T-cell (primary cell): ENCODE data around the gene MAN1C1. TPM values are rescaled to one million over a fixed set of nuclear protein-coding genes. Genes with fewer than 3 reads are reported as not detected.
A peak's percentile ranks its signal among the peaks of the same experiment; 100 is the strongest.

Experiments used
- ATAC-seq, 4 experiments: fragments of 200-7000 bp in 3 of 4; fragments of 150-1000 bp in 1 of 4; cut with Tn5 transposase; replicated peaks in 1 of 4; 1 replicate in 3 of 4; 2 replicates in 1 of 4; pipeline ENCODE4 v1.10.0; 2021; ENCODE audit warnings: moderate library complexity in 3 of 4, mild to moderate bottlenecking in 2 of 4, moderate number of reproducible peaks in 1 of 4
- CTCF ChIA-PET, 2 donors: fragments of 300-600 bp; sonication (Branson Sonifier 250); formaldehyde crosslinking; loops; one replicate each; lab custom pipeline; 2022; ENCODE audit warnings: antibody characterized with exemption in 2 of 2; lab: Charles Lee
- POLR2A ChIA-PET, 2 donors: fragments of 300-600 bp; sonication (Branson Sonifier 250); formaldehyde crosslinking; loops; one replicate each; lab custom pipeline; 2022; ENCODE audit warnings: antibody characterized with exemption in 2 of 2; lab: Charles Lee
- DNase-seq, 35 experiments: peaks; one replicate each; pipeline versions ENCODE4 v3.0.0 to v3.0.0-alpha.2; 2013 to 2023
- H3K27ac ChIP-seq: one replicate; pipeline ENCODE4 v1.5.1; 2013; ENCODE audit warnings: low read length
- H3K27me3 ChIP-seq, 2 experiments: replicated peaks in 1 of 2; 1 replicate in 1 of 2; 2 replicates in 1 of 2; pipeline versions ENCODE4 v1.6.1 to v1.7.0; 2013; ENCODE audit warnings: low read length in 1 of 2, mixed read lengths in 1 of 2; ENCODE audit not compliant: control insufficient read depth in 2 of 2, insufficient read depth in 2 of 2; ENCODE audit errors: extremely low read depth in 1 of 2
- H3K36me3 ChIP-seq, 2 donors: 1 replicate in 1 of 2; 2 replicates in 1 of 2; pipeline versions ENCODE4 v1.6.1 to v1.7.0; 2013; ENCODE audit warnings: low read length in 1 of 2; ENCODE audit not compliant: control insufficient read depth in 2 of 2, insufficient read depth in 1 of 2; ENCODE audit errors: extremely low read depth in 1 of 2
- H3K4me1 ChIP-seq, 2 experiments: 1 replicate in 1 of 2; 2 replicates in 1 of 2; pipeline versions ENCODE4 v1.6.1 to v1.7.0; 2013; ENCODE audit warnings: low read length in 2 of 2, mixed read lengths in 1 of 2; ENCODE audit not compliant: insufficient read depth in 2 of 2, control insufficient read depth in 1 of 2; ENCODE audit errors: extremely low read depth in 1 of 2
- H3K4me3 ChIP-seq, 2 donors: 1 replicate in 1 of 2; 2 replicates in 1 of 2; pipeline versions ENCODE4 v1.5.1 to v1.7.0; 2013; ENCODE audit warnings: mild to moderate bottlenecking in 2 of 2, low read length in 1 of 2, moderate library complexity in 1 of 2; ENCODE audit not compliant: control insufficient read depth in 1 of 2; ENCODE audit errors: extremely low read depth in 1 of 2
- H3K9me3 ChIP-seq: 2 replicates; pipeline ENCODE4 v1.7.0; 2013
- H3K27ac Mint-ChIP-seq, 2 donors: one replicate each; pipeline ENCODE4 v1.8.0; 2020 to 2021; ENCODE audit warnings: mild to moderate bottlenecking in 2 of 2, mixed read lengths in 2 of 2
- H3K27me3 Mint-ChIP-seq, 2 donors: one replicate each; pipeline ENCODE4 v1.8.0; 2021 to 2022; ENCODE audit warnings: mixed read lengths in 2 of 2
- H3K36me3 Mint-ChIP-seq: one replicate; pipeline ENCODE4 v1.8.0; 2021; ENCODE audit warnings: mixed read lengths
- H3K4me1 Mint-ChIP-seq, 3 donors: one replicate each; pipeline ENCODE4 v1.8.0; 2020 to 2022; ENCODE audit warnings: mixed read lengths in 3 of 3, mild to moderate bottlenecking in 1 of 3
- H3K4me3 Mint-ChIP-seq, 3 donors: one replicate each; pipeline ENCODE4 v1.8.0; 2020 to 2022; ENCODE audit warnings: mild to moderate bottlenecking in 3 of 3, mixed read lengths in 3 of 3, moderate library complexity in 3 of 3
- H3K9me3 Mint-ChIP-seq, 3 donors: one replicate each; pipeline ENCODE4 v1.8.0; 2020 to 2022; ENCODE audit warnings: mixed read lengths in 3 of 3
- WGBS: methylation state at CpG from one replicate; pipeline ENCODE4 v1.1.5; 2013; ENCODE audit warnings: missing lambda C conversion rate; ENCODE audit not compliant: insufficient coverage; 5-methylcytosine and 5-hydroxymethylcytosine counted together
- total RNA-seq, 35 experiments: library from RNA in 6 of 35; stranded (reverse) in 6 of 35; fragments of 120-200 nt in 1 of 35; gene quantifications; one replicate each; pipeline versions ENCODE4 v1.2.1 to v1.2.4 and lab custom pipeline; 2013 to 2026

Gene MAN1C1
- total RNA-seq, 5 donors from 2014 or later (not counting 1 experiment from before 2014, with no cell fraction given), result 57.5 to 90.5 (median 65.5) TPM

DNA sequence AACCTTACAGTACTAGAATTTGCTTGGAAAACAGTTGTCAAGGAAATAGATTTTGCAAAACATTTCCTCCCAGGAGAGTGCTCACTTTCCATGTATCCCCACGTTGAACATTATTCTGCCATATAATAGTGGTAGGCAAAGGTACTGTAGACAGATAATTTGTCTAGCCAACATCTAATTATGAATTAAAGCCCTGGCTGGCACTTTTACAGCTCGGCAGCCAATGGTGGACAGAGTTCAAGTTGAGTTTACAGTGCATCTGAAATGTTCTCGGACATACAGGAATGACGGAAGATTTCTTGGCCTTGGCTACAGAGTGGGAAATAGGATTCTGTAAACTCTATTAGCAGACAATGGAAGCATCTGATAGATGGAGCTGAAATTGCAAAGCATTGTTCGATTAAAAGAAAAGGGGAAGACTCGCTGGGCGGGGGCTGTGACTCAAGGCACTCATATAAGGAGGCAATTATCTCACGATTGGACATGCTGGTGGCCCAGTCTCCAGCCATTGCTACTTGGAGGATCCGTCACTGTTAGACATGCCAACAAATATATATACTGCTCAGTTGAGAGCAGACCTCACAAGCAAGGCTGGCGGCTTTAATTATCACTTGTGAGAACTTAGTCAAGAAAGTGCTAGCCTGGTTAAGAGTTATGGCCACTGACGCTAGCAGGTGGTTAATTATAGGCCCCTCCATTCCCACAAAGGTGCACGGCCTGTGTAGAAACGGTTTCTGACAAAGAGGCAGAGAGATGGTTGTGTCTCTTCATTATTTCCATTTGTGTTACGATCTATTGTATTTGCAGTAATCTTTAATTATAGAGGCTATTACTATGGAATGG lies 48.0 kb downstream of the MAN1C1 start:
- H3K4me3 ChIP-seq, result no peak overlapping the region
- ATAC-seq (no peak), DNase-seq (no peak)
- no peaks in the 10 kb centered on the region for H3K9me3 Mint-ChIP-seq
- WGBS, result 98% methylated on average over 8 of the region's 14 CpGs
- peaks cover 68 to 79% (median 74%) of the 10 kb centered on the region in 3 donors for H3K4me1 Mint-ChIP-seq
- no peaks in the 10 kb centered on the region for H3K27me3 Mint-ChIP-seq
- H3K27ac ChIP-seq, result no peak overlapping the region
- H3K36me3 ChIP-seq, result peaks cover 0 to 5% of the 10 kb centered on the region in 2 donors
- H3K36me3 Mint-ChIP-seq, result peaks cover 3% of the 10 kb centered on the region
- ChIA-PET POLR2A (no interaction called here), CTCF (interaction anchor here in 1 of 2 donors (0.9 kb wide), 1 partner anchor 1491 kb away, joined by 3 read pairs; no protein-coding TSS in a partner anchor)
- H3K4me3 Mint-ChIP-seq, result no peak overlapping the region
- H3K4me1 ChIP-seq, result peaks cover 40 to 53% of the 10 kb centered on the region in 2 experiments
- H3K27ac Mint-ChIP-seq, result peak overlapping the region in 1 of 2 donors; percentile 3
- no peaks in the 10 kb centered on the region for H3K27me3 ChIP-seq
- no peaks in the 10 kb centered on the region for H3K9me3 ChIP-seq

DNA sequence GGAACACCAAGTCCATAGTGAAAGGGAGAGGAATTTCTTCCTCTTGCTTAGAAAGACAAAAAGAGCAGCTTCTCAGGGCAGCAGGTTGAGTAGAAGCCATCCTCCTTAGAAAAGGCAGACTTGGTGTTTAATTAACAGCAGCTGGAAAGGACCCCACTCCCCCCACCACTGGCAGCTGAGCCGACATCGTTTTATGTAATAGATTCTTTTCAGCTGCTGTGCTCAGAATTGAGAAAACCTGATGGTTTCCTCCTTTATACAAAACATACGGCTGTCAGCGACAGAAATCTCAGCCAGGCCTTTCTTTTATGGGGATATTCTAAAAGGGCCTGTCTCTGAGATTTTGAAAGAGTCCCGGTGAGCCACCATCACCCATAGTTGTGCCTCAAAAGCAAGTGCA lies 49.9 kb downstream of the MAN1C1 start:
- Histone ChIP-seq H3K4me3 (no peak overlapping the region), H3K36me3 (peaks cover 4 to 12% of the 10 kb centered on the region in 2 donors), H3K27me3 (no peaks in the 10 kb centered on the region), H3K27ac (no peak overlapping the region), H3K4me1 (peaks cover 53 to 59% of the 10 kb centered on the region in 2 experiments), H3K9me3 (no peaks in the 10 kb centered on the region)
- peak overlapping the region in 1 of 3 donors; percentile 78 for H3K4me3 Mint-ChIP-seq
- H3K9me3 Mint-ChIP-seq, result no peaks in the 10 kb centered on the region
- DNase-seq, result no peak
- peak overlapping the region; percentile 90 to 93 for H3K27ac Mint-ChIP-seq
- peaks cover 9% of the 10 kb centered on the region for H3K36me3 Mint-ChIP-seq
- peak in 1 of 4 experiments; percentile 28 for ATAC-seq
- no peaks in the 10 kb centered on the region for H3K27me3 Mint-ChIP-seq
- CTCF ChIA-PET, result no interaction called here
- POLR2A ChIA-PET, result interaction anchor here (0.6 kb wide), 2 partner anchors 12 to 42 kb away, joined by 3 to 6 read pairs; no protein-coding TSS in a partner anchor
- 75% methylated on average over 1 of the region's 5 CpGs for WGBS
- peaks cover 76 to 90% (median 87%) of the 10 kb centered on the region in 3 donors for H3K4me1 Mint-ChIP-seq

DNA sequence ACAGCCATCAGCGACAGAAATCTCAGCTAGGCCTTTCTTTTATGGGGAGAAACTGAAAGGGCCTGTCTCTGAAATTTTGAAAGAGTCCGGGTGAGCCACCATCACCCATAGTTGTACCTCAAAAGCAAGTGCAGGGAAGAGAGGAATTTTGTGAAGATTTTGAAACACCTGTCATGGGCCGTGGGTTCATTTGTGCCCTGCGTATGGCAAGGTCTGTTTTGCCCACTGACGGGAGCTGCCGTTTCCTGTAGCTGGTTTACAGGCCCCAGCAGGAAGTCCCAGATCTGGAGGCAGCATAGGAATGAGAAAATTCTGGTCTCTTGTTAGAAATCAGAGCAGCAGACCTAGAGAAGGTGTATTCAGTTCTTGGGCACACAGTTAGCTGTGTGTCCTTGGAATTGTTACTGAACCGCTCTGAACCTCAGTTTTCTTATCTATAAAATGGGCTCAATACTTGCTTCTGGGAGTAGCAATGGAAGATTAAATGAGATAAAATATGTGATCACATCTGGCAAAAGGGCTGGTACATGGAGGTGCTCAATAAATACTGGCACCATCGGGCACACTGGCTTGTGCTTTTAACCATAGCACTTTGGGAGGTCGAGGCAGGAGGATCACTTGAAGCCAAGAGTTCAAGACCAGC lies 52.5 kb downstream of the MAN1C1 start:
- ChIA-PET POLR2A (interaction anchor here in 1 of 2 donors (0.7 kb wide), 1 partner anchor 37 kb away, joined by 3 read pairs; no protein-coding TSS in a partner anchor), CTCF (no interaction called here)
- 68% methylated on average over 4 of the region's 9 CpGs for WGBS
- H3K4me3 Mint-ChIP-seq, result peak overlapping the region in 1 of 3 donors; percentile 78
- H3K27ac Mint-ChIP-seq, result peak overlapping the region; percentile 87 to 89
- peak; percentile 31 to 61 (median 58) for ATAC-seq
- Histone ChIP-seq H3K4me1 (peaks cover 64 to 75% of the 10 kb centered on the region in 2 experiments), H3K4me3 (peak overlapping the region in 1 of 2 donors; percentile 21), H3K27ac (peak overlapping the region; percentile 13), H3K9me3 (no peaks in the 10 kb centered on the region), H3K36me3 (peaks cover 12% of the 10 kb centered on the region in 2 donors), H3K27me3 (no peaks in the 10 kb centered on the region)
- no peaks in the 10 kb centered on the region for H3K9me3 Mint-ChIP-seq
- peaks cover 18% of the 10 kb centered on the region for H3K36me3 Mint-ChIP-seq
- no peaks in the 10 kb centered on the region for H3K27me3 Mint-ChIP-seq
- peaks cover 83 to 95% (median 94%) of the 10 kb centered on the region in 3 donors for H3K4me1 Mint-ChIP-seq
- peak in 12 of 35 experiments; percentile 11 to 49 (median 19) for DNase-seq

DNA sequence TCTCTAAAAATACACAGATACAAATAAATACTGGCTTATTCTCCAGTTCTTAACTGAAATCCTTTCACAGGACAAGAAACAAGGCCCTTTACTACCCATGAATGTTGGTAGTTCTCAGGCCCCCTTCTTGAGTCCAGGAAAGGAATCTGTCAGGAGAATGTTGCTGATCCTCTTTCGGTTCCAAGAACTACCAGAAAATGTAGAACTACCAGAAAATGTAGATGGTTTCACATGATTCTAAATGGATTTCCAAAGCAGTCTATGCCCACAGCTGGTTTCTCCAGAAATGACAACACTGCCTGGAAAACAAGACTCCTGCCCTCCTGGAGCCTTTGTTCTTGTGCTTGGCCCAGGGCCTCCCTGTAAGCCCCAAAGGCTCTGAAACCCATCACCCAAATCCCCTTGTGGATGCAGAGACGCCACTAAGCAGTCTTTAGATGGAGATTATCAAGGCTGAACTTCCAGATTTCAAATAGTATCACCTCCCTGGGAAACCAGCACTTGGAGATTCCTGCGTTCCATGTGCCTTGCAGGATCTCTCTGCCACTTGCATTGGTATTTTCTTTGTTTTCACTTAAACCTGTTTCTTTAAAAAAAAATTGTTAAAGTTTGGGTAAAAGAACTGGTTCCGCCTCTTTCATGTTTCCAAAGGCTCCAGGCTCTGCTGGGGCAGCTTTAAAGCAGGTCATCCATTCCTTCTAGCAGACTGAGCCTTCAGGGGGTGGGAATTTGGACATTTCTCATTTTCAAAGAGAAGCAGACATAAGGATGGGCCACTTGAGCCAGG lies 53.4 kb downstream of the MAN1C1 start:
- DNase-seq, result no peak
- H3K36me3 Mint-ChIP-seq, result peaks cover 18% of the 10 kb centered on the region
- no peaks in the 10 kb centered on the region for H3K9me3 ChIP-seq
- H3K9me3 Mint-ChIP-seq, result no peaks in the 10 kb centered on the region
- no CpG with 5 or more reads among the region's 4 CpGs for WGBS
- H3K4me3 Mint-ChIP-seq, result peak overlapping the region in 1 of 3 donors; percentile 37
- peaks cover 88 to 97% (median 94%) of the 10 kb centered on the region in 3 donors for H3K4me1 Mint-ChIP-seq
- H3K4me3 ChIP-seq, result no peak overlapping the region
- H3K27me3 Mint-ChIP-seq, result no peaks in the 10 kb centered on the region
- H3K27ac ChIP-seq, result no peak overlapping the region
- ChIA-PET POLR2A (no interaction called here), CTCF (no interaction called here)
- ATAC-seq, result no peak
- peak overlapping the region; percentile 64 to 78 for H3K27ac Mint-ChIP-seq
- H3K27me3 ChIP-seq, result no peaks in the 10 kb centered on the region
- peaks cover 65 to 81% of the 10 kb centered on the region in 2 experiments for H3K4me1 ChIP-seq
- peaks cover 12 to 15% of the 10 kb centered on the region in 2 donors for H3K36me3 ChIP-seq

- ChIA-PET POLR2A (no interaction called here), CTCF (no interaction called here)
- Histone ChIP-seq H3K4me3 (no peak overlapping the region), H3K27me3 (no peaks in the 10 kb centered on the region), H3K27ac (no peak overlapping the region), H3K36me3 (peaks cover 12 to 15% of the 10 kb centered on the region in 2 donors), H3K9me3 (no peaks in the 10 kb centered on the region), H3K4me1 (peaks cover 67 to 88% of the 10 kb centered on the region in 2 experiments)
- no peak for ATAC-seq
- no peak for DNase-seq
- Mint-ChIP-seq H3K27me3 (no peaks in the 10 kb centered on the region), H3K9me3 (no peaks in the 10 kb centered on the region), H3K36me3 (peaks cover 18% of the 10 kb centered on the region), H3K4me1 (peaks cover 88 to 97% (median 96%) of the 10 kb centered on the region in 3 donors), H3K4me3 (no peak overlapping the region), H3K27ac (peak overlapping the region; percentile 91 to 93)
- 100% methylated on average over 1 of the region's 3 CpGs for WGBS
These were observed 55.3 kb downstream of the MAN1C1 start for GRCh38 chr1:25671929-25672328.
